GM06990 (cell line): ENCODE results near the gene AMOTL2.

Experiments
- DNase-seq: peaks from one replicate; pipeline ENCODE4 v3.0.0-alpha.2; 2011; ENCODE audit not compliant: insufficient read length; ENCODE audit errors: extremely low read depth
- H3K27me3 ChIP-seq: replicated peaks from 2 replicates; pipeline ENCODE4 v1.6.0; 2011; ENCODE audit warnings: low read length; ENCODE audit not compliant: control insufficient read depth, insufficient read depth
- H3K36me3 ChIP-seq: 2 replicates; pipeline ENCODE4 v1.5.1; 2011; ENCODE audit warnings: low read length; ENCODE audit not compliant: control insufficient read depth, insufficient read depth
- H3K4me3 ChIP-seq: replicated peaks from 2 replicates; pipeline ENCODE4 v1.5.1; 2011; ENCODE audit warnings: low read depth, mild to moderate bottlenecking, control low read depth, low read length
- TF ChIP-seq, protein P1 (sequence below): IDR thresholded peaks from 2 replicates; pipeline ENCODE4 v1.5.1; 2011; ENCODE audit warnings: low read length, control low read depth, mild to moderate bottlenecking, inconsistent platforms; ENCODE audit not compliant: insufficient read depth, poor library complexity, severe bottlenecking

Gene AMOTL2

DNA sequence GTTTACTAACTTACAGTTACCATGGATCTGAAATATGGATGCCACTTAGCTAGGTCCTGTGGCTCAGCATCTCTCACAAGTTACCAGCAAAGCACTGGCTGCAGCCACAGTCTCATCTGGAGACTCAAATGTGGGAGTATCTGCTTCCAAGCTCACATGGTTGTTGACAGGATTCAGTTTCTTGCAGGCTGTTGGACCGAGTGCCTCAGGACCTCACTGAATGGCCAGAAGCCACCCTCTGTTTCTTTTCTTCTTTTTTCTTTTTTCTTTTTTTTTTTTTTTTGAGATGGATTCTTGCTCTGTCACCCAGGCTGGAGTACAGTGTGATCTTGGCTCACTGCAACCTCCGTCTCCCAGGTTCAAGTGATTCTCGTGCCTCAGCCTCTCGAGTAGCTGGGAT, 20.1 kb upstream of the AMOTL2 start:
- no peaks in the 10 kb centered on the region for H3K36me3 ChIP-seq
- TF ChIP-seq, protein P1, sequence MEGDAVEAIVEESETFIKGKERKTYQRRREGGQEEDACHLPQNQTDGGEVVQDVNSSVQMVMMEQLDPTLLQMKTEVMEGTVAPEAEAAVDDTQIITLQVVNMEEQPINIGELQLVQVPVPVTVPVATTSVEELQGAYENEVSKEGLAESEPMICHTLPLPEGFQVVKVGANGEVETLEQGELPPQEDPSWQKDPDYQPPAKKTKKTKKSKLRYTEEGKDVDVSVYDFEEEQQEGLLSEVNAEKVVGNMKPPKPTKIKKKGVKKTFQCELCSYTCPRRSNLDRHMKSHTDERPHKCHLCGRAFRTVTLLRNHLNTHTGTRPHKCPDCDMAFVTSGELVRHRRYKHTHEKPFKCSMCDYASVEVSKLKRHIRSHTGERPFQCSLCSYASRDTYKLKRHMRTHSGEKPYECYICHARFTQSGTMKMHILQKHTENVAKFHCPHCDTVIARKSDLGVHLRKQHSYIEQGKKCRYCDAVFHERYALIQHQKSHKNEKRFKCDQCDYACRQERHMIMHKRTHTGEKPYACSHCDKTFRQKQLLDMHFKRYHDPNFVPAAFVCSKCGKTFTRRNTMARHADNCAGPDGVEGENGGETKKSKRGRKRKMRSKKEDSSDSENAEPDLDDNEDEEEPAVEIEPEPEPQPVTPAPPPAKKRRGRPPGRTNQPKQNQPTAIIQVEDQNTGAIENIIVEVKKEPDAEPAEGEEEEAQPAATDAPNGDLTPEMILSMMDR, result no peak

DNA sequence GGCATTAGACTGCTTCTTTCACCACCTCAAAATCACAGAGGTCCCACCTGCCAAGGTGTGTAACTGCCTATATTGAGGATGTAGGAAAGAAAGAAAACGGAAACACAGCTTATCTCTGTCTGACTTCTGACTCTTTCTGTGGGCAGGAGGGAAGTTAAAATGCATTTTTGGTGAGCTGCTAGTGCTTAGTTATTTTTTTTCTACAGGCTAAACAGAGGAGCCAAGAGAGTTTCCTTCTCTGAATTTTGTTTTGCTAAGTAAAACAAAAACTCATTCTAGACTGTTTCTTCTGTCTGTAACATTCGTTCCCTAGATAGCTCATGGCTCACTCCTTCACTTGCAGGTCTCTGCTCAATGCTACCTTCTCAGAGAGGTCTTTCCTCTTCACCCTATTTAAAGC, 18.8 kb upstream of the AMOTL2 start:
- no peaks in the 10 kb centered on the region for H3K36me3 ChIP-seq
- H3K27me3 ChIP-seq, result peaks cover 2% of the 10 kb centered on the region; the same call in 1 of the 2 replicates
- DNase-seq, result no peak
- TF ChIP-seq, protein P1, result no peak
- no peak overlapping the region for H3K4me3 ChIP-seq

More for the DNA sequence above, 20.1 kb upstream of the AMOTL2 start:
- Histone ChIP-seq H3K27me3 (peaks cover 2% of the 10 kb centered on the region; the same call in 1 of the 2 replicates), H3K4me3 (no peak overlapping the region)
- no peak for DNase-seq

DNA sequence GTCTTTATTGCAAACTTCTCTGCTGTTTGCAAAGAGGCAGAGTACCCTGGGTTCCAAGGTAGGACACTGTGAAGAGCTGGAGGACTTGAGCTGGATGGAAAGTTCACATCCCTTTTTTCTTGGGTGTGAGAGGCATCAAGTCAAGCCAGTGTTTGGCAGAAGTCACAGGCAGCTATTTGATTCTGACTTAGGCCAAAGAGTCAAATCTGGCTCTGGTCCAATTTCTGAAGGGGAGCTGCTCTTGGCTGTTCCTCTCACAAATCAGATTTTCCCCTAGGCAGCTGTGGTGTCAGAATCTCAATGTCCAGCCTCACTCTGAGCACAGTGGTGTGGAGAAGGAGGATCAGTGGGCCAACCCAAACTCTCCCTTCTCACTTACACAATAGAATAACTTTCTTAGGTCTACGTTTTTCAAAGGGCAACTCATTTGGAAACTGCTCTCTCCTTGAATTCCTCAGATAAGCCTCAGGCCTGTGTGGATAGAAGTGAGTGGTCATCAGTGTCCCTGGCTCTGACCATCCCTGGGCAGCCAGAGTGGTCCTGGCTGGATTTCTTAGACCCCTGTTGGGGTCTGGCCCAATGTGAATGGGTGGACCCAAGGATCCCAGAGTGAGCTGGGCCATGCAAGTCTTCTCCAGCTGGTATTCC, 18.2 kb upstream of the AMOTL2 start:
- H3K27me3 ChIP-seq, result peaks cover 2% of the 10 kb centered on the region; the same call in 1 of the 2 replicates
- H3K4me3 ChIP-seq, result no peak overlapping the region
- DNase-seq, result no peak
- no peaks in the 10 kb centered on the region for H3K36me3 ChIP-seq
- TF ChIP-seq, protein P1, result no peak

DNA sequence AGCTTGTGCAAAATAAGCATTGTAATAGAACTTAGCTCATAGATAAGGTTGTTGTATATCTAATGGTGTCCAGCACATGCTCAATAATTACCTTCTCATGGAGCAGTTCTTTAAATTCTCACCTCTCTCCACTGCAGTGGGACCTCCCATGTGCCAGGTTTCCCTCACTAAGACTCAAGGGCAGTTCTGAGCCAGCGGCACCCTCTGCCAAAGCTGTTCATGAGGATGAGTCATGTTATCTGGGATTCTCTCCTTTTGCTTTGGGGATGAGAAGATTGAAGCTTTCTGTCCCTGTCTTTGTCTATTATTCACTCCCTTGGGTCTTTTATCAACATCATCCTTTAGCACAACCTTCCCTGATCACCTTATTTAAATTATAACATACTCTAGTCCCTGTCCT, 15.6 kb upstream of the AMOTL2 start:
- H3K4me3 ChIP-seq, result no peak overlapping the region
- no peaks in the 10 kb centered on the region for H3K36me3 ChIP-seq
- no peaks in the 10 kb centered on the region for H3K27me3 ChIP-seq
- DNase-seq, result no peak
- TF ChIP-seq, protein P1, result no peak

DNA sequence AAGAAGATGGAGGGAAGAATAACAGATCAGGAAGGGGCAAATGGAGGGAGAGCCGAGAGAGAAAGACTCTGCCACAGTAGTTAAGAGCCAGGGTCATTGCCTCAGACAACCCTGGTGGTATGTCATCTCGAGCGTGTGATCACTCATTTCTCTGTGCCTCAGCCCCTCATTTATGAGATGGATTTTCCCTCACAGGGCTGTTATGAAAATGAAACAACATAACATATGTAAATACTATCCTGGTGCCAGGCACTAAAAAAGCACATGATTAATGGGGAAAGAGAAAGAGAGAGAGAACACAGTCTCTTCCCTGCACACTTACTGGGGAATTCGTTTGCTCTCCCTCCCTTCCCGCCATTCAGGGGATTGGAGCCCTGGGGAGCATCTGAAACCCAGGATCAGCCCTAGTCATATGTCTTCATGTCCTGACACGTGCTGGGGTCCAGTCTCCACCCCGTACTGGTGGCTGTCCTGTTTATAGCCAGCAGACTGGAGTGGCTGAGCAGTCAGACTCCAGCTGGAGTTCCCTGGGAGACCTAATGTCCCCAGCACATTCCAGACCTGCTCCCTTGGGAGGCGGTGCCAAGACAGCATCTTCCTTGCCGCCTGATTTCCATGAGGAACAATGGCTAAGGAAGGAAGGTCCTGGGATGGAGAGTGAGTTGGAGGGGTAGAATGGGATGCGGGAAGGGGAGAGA, 14.7 kb upstream of the AMOTL2 start:
- H3K27me3 ChIP-seq, result no peaks in the 10 kb centered on the region
- H3K4me3 ChIP-seq, result no peak overlapping the region
- TF ChIP-seq, protein P1, result no peak
- no peaks in the 10 kb centered on the region for H3K36me3 ChIP-seq
- DNase-seq, result no peak
